Ramos (cell line): ENCODE data around the gene KSR1.

ENCODE experiments used
- in situ Hi-C: fragments of 300-500 bp; cut with MboI; formaldehyde crosslinking; loops from one replicate; pipeline ENCODE4 v1.14.3; 2022; ENCODE audit warnings: low sequenced_read_pairs; ENCODE audit not compliant: unreplicated experiment

KSR1 gene

GRCh38 chr17:27506348-27507218 is 50.3 kb downstream of the KSR1 start:
- in situ Hi-C loops: no loop called here

DNA sequence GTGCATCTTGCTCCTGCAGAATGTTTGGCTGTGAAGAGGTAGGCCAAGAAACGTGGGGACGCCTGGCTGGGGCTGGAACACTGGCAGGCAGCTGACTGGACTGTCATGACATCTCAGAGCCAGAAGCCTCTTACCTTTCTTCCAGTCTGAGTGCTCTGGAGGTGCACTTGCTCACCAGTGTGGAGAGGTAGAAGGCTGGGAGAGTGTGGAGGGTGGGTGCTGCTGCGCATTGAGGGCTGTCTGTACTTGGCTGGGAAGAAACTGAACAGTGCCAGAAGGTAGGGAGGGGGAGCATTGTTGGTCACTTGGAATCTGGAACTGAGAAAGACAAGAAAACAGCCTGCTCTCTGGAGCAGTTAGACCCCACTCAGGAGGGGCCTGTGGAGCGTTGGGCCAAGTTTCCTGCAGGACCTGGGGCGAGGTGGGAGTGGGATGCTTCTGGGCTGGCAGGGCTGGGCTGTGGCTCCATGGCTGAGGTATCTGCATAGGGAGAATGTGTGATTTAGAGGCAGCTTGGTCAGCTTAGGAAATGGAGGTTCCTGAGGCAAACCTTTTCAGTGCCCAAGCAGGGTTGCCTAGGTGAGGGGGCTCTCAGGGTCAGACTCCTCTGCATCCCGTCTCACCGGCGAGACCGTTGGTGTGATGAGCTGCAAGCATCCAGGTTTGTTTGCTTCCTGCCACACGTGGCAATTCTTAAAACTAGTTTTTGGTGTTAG is 55.1 kb downstream of the KSR1 start:
- in situ Hi-C loops: loop anchor here (10.0 kb wide), 2 partner anchors 87 to 137 kb away; no protein-coding TSS in a partner anchor

DNA sequence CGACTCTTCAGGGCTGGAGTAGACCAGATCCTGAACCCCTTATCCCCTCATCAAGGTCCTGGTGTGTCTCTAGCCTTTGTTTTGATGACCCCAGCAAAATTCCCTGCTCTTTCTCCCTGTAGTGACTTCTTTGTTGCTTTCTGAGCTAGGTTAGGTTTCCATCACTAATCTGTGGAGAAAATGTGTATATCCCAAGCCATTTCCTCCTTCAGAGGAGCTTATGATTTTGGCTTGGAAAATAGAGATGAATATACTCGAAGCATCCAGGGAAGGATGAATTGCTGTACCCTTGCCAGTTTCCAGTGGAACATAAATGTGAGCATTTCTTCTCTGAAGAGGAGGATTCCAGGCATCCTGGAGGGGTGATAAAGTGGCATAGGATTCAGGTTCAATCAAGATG is 55.8 kb downstream of the KSR1 start:
- in situ Hi-C loops: loop anchor here (10.0 kb wide), 2 partner anchors 87 to 137 kb away; no protein-coding TSS in a partner anchor

DNA sequence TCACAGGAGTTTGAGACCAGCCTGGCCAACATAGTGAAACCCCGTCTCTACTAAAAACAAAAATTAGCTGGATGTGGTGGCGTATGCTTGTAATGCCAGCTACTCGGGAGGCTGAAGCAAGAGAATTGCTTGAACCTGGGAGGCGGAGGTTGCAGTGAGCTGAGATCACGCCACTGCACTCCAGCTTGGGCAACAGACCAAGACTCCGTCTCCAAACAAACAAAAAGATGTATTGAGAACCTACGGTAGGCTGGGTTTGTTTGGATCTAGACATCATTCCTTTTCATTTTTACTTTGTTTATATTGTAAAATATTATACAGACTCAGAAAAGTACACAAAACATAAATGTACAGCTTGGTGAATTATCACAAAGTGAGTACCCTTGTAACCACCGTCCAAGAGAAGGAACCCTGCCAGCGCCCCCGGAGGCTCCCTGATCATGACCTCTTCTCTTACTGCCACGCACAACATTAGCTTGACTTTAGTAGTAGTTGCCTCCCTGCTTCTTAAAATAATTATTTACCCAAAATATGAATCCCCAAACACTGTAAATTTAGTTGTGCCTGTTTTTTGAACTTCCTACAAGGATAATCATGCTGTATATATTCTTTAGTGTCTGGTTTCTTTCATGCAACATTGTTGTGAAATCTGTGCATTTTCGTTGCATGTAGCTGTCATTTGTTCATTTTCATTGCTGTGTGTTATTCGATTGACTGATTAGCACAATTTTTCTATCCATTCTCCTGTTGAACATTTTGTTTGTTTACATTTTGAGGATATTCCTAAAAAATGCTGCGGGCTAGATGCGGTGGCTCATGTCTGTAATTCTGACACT is 56.5 kb downstream of the KSR1 start:
- in situ Hi-C loops: loop anchor here (10.0 kb wide), 2 partner anchors 88 to 138 kb away; no protein-coding TSS in a partner anchor

- in situ Hi-C loops: loop anchor here (10.0 kb wide), 2 partner anchors 89 to 139 kb away; no protein-coding TSS in a partner anchor
Measured at GRCh38 chr17:27513849-27514248, 57.6 kb downstream of the KSR1 start.

- in situ Hi-C loops: loop anchor here (10.0 kb wide), 2 partner anchors 90 to 140 kb away; no protein-coding TSS in a partner anchor
Measured at GRCh38 chr17:27514595-27515413, 58.6 kb downstream of the KSR1 start.

DNA sequence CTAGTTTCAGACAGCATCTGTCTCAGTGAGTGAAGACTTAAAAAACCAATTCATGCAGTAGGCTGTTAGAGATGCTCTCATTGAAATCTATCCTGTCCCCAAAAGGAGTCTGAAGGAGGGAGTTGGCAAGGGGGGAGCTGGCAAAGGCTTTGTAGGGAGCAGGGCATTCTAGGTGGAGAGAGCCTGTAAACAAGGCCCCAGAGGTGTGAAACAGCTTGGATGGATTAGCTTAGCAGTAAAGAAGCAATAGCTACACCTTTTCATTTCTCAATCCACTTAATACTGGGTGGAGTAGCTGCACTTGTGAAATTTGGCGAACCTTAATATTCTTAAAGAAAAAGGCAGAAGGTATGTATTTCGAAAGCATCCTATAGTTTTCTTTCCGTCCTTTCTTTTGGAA is 61.8 kb downstream of the KSR1 start:
- in situ Hi-C loops: loop anchor here (10.0 kb wide), 2 partner anchors 93 to 143 kb away; no protein-coding TSS in a partner anchor

DNA sequence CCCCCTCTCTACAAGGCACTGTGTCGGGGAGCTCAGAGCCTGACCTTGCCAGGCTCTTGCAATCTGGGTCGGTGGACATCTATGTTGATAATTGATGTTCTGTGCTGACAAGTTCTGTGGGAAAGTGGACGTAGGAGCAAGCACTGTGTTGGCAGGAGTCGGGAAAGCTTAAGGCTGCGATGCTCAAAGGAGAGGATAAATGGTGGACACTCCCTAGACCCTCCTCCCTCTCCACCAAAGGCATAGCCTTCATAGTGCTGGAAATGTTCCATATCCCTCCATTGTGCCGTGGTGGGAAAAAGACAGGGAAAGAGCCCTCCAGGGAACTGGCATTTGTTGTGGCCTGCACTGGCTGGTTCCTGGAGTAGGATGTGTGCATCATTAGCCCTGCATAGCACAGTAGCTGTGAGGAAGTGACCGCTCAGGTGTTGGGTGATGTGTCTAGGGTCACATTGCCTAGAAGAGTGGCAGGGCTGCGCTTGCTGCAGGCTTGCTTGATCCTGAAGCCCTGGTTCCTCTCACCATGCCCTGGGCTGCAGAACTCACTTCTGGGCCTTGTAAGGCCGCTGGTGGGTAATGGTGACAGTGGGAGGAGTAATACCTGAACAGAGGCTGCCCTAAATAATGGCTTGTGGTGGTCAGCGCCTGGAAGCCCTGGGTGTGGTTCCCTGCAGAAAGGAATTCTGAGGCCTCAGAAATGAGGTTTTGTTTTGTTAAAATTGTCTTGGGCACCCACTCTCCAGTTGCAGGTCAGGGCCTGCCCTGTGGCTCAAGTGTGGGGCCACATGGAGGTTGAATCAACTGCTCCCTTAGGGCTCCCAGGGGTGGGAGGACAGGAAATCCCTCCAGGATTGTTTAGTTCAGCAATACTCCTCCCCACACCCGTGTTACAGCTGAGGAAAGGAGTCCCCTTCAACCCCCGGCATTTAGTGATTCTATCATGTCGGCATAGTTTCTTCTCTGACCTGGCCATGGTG is 62.6 kb downstream of the KSR1 start:
- in situ Hi-C loops: loop anchor here (10.0 kb wide), 2 partner anchors 94 to 144 kb away; no protein-coding TSS in a partner anchor

DNA sequence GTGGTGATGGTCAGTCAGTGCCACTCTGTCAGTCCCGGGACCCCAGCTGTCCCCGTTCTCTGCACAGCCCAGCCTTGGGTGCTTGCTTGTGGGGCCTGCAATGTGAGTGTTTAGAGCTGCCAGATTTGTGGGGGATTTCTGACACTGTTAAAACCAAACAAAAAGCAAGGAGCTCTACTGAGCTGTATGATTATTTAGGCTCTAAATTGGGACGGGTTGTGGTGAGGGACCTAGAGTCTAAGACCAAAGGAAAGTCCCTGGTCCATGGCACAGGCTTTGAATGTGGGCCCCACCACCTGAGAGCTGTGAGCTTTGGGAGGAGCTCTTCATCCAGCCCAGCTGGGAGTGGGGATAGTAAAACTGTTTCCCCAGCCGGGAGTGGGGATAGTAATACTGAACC is 63.3 kb downstream of the KSR1 start:
- in situ Hi-C loops: loop anchor here (10.0 kb wide), 2 partner anchors 95 to 145 kb away; no protein-coding TSS in a partner anchor

GRCh38 chr17:27520491-27521185 is 64.4 kb downstream of the KSR1 start:
- in situ Hi-C loops: loop anchor here (10.0 kb wide), 1 partner anchor 64 kb away; no protein-coding TSS in a partner anchor

GRCh38 chr17:27521281-27522027 is 65.2 kb downstream of the KSR1 start:
- in situ Hi-C loops: loop anchor here (10.0 kb wide), 1 partner anchor 63 kb away; no protein-coding TSS in a partner anchor

DNA sequence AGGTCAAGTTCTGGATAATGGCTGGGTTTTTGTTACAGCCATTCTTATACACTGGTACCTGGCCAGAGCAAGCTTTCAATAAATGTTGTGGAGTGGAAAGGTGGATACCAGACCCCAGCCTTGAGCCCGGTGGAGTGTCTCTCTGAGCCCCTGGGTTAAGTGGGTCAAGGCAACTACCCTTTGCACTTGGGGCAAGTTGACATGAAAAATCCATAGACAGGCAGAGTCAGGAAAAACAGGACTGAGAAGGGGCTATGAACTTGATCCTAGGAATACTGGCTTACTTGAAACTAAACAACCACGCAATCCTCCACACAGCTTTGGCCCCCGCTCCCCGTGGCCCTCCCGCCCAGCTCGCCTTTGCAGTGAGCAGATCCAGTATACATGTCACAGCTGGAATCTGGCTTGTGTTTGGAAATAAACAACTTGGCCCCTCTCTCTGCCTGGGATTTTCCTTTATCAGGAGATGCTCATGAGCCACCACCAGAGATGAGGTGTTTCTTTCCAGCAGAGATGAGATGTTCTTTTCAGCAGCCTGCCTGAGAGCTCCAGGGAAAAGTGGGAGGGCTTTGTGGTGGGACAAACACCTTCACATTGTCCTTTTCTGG is 65.9 kb downstream of the KSR1 start:
- in situ Hi-C loops: loop anchor here (10.0 kb wide), 1 partner anchor 63 kb away; no protein-coding TSS in a partner anchor

DNA sequence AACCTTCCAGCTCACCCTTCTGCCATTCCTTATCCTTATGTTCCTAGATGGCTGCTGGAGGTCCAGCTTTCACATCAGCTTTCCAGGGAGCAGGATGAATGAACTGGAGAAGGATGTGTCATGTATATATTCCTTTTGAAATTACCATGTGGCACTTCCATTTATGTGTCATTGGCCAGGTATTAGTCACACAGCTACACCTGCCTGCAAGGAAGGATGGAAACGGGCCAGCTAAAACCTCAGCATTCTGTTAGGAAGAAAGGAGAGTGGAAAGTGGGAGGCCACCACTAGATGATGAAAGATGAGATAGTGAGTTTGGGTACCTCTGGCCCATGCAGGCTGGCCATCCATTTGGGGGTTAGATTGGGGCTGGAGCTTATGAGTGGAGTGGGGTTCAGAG is 67.5 kb downstream of the KSR1 start:
- in situ Hi-C loops: loop anchor here (10.0 kb wide), 1 partner anchor 61 kb away; no protein-coding TSS in a partner anchor

DNA sequence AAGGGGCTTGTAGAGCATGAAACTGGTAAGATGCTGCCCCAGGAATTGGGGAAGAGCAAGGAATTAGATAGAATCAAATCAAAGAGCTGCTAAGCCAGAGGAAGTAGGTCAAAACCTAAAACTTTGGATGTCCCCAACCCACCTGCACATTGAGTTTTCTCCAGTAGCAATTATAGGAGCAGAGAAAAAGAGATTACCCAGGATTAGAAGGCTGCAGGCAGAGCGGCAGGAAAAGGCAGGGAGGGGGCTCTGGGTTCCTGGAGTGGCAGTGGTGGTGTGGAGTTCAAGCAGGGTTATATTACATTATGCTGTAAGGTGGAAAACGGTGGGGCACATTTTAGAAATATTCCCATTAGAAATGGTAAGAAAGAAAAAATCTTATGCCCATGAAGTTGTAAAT is 68.3 kb downstream of the KSR1 start:
- in situ Hi-C loops: loop anchor here (10.0 kb wide), 1 partner anchor 60 kb away; no protein-coding TSS in a partner anchor

GRCh38 chr17:27525316-27525715 is 69.1 kb downstream of the KSR1 start:
- in situ Hi-C loops: loop anchor here (10.0 kb wide), 1 partner anchor 59 kb away; no protein-coding TSS in a partner anchor
